Measurements from ENCODE around the gene USPL1.

Gene USPL1

GRCh38 chr13:30696278-30697176 is 78.8 kb downstream of the USPL1 start:
- DNase-seq (ENCODE audit: extremely low read depth in 1 of 2, low read depth in 1 of 2): no peak

GRCh38 chr13:30697177-30697953 is 79.6 kb downstream of the USPL1 start:
- no peak for DNase-seq (ENCODE audit: extremely low read depth in 1 of 2, low read depth in 1 of 2)

- DNase-seq (ENCODE audit: extremely low read depth in 1 of 2, low read depth in 1 of 2): no peak
Observed at GRCh38 chr13:30697996-30698401, 80.3 kb downstream of the USPL1 start.

- no peak for DNase-seq (ENCODE audit: extremely low read depth in 1 of 2, low read depth in 1 of 2)
Observed at GRCh38 chr13:30698488-30699005, 80.8 kb downstream of the USPL1 start.

GRCh38 chr13:30700364-30700763 is 82.6 kb downstream of the USPL1 start:
- DNase-seq (ENCODE audit: extremely low read depth in 1 of 2, low read depth in 1 of 2): no peak

- no peak for DNase-seq (ENCODE audit: extremely low read depth in 1 of 2, low read depth in 1 of 2)
Observed at GRCh38 chr13:30702006-30702405, 84.3 kb downstream of the USPL1 start.

GRCh38 chr13:30704596-30704995 is 86.9 kb downstream of the USPL1 start:
- DNase-seq (ENCODE audit: extremely low read depth in 1 of 2, low read depth in 1 of 2): no peak

- DNase-seq (ENCODE audit: extremely low read depth in 1 of 2, low read depth in 1 of 2): no peak
Observed at GRCh38 chr13:30705680-30706079, 88.0 kb downstream of the USPL1 start.

GRCh38 chr13:30708541-30708940 is 90.8 kb downstream of the USPL1 start:
- no peak for DNase-seq (ENCODE audit: extremely low read depth in 1 of 2, low read depth in 1 of 2)
